Mesothelial cell of epicardium (in vitro differentiated cells): Measurements from ENCODE around the gene PRKN. TPM values are rescaled to one million over a fixed set of nuclear protein-coding genes. Genes with fewer than 3 reads are reported as not detected.

Experiments used
- DNase-seq, 2 experiments: peaks; one replicate each; pipeline ENCODE4 v3.0.0; 2021; ENCODE audit warnings: low spot score in 2 of 2; ENCODE audit not compliant: unreplicated experiment in 2 of 2
- H3K27ac Mint-ChIP-seq: 2 replicates; pipeline ENCODE4 v1.8.0; 2021; ENCODE audit warnings: mixed read lengths
- H3K27me3 Mint-ChIP-seq: 2 replicates; pipeline ENCODE4 v1.8.0; 2021; ENCODE audit warnings: low read depth, mixed read lengths
- H3K36me3 Mint-ChIP-seq: 2 replicates; pipeline ENCODE4 v1.8.0; 2021; ENCODE audit warnings: mixed read lengths
- H3K4me1 Mint-ChIP-seq: 2 replicates; pipeline ENCODE4 v1.8.0; 2021; ENCODE audit warnings: mixed read lengths
- H3K4me3 Mint-ChIP-seq: 2 replicates; pipeline ENCODE4 v1.8.0; 2021; ENCODE audit warnings: mild to moderate bottlenecking, moderate library complexity, mixed read lengths
- H3K9me3 Mint-ChIP-seq: 2 replicates; pipeline ENCODE4 v1.8.0; 2021; ENCODE audit warnings: mixed read lengths
- CTCF ChIP-seq: fragments of 200-600 bp; sonication (generic); IDR thresholded peaks from one replicate; pipeline ENCODE4 v1.5.0; 2021; ENCODE audit warnings: antibody characterized with exemption; ENCODE audit not compliant: unreplicated experiment
- total RNA-seq: library from RNA; stranded (reverse); gene quantifications from 3 replicates; pipeline ENCODE4 v1.2.1, GENCODE V29; 2021

PRKN gene
- total RNA-seq, 1 donor from 2014 or later, result 7.6 TPM

GRCh38 chr6:161840380-161840779, 887.2 kb downstream of the PRKN start:
- Mint-ChIP-seq H3K36me3 (no peaks in the 10 kb centered on the region), H3K27ac (no peak overlapping the region), H3K27me3 (no peaks in the 10 kb centered on the region), H3K4me1 (peaks cover 32% of the 10 kb centered on the region), H3K9me3 (peaks cover 4% of the 10 kb centered on the region), H3K4me3 (no peak overlapping the region)
- no peak for DNase-seq
- TF ChIP-seq CTCF, result no peak

DNA sequence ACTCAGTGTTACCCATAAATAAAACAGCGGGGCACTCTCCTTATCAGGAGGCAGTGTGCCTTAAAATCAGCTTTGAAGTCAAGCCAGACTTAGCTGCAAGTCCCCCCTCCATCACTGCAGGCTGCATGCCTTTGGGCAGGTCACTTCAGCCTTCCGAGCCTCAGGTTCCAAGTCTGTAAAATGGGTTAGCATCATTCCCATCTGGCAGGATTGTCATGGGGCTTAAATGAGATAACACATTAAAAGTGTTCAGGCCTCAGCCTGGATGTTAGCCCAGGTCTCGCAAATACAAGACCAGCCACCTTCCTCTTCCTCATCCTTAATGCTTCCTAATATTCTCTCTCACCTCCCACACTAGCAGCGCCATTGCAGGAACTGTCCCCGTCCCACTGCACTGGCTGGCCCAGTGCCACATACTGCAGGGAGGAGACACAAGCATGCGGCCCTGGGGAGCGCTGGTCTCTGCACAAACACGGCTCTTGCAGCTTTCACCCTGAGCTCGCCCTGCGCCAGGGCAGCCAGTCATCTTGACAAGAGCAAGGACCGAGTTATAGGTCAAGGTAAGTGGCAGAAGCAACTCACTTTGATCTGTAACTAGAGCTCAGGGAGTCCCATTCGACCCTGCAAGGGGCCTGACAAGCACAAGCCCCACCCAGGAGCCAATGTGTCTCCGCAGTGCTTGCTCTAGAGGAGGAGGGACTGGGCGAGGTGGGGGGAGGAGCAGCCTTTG, 889.1 kb downstream of the PRKN start:
- no peak for TF ChIP-seq CTCF
- no peak for DNase-seq
- peak overlapping the region; percentile 23 for H3K4me3 Mint-ChIP-seq
- peaks cover 38% of the 10 kb centered on the region for H3K4me1 Mint-ChIP-seq
- no peak overlapping the region for H3K27ac Mint-ChIP-seq
- H3K9me3 Mint-ChIP-seq, result peaks cover 4% of the 10 kb centered on the region
- H3K36me3 Mint-ChIP-seq, result no peaks in the 10 kb centered on the region
- H3K27me3 Mint-ChIP-seq, result peaks cover 5% of the 10 kb centered on the region

DNA sequence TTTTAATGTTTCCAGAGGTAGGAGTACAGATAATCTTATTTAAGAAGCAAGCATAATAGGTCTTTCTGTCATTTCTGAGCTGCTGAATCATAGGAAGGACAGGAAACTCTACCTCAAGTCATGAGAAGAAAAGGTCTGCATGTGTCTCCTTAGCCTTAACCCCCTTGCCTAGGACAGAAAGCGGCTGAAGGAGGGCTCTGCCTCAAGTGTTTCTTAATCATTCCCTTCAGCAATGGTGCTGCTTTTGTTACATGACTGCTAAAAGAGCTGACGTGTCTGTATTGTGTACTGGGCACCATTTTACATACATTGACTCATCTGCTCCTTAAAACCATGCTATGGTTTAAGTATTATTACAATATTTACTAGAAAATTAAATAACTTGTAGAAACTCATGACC, 889.7 kb downstream of the PRKN start:
- Mint-ChIP-seq H3K4me3 (no peak overlapping the region), H3K36me3 (no peaks in the 10 kb centered on the region), H3K27ac (peak overlapping the region; percentile 39), H3K4me1 (peaks cover 38% of the 10 kb centered on the region), H3K9me3 (peaks cover 4% of the 10 kb centered on the region), H3K27me3 (peaks cover 6% of the 10 kb centered on the region)
- TF ChIP-seq CTCF, result no peak
- no peak for DNase-seq

GRCh38 chr6:161837449-161837735, 890.2 kb downstream of the PRKN start:
- peaks cover 6% of the 10 kb centered on the region for H3K27me3 Mint-ChIP-seq
- peaks cover 38% of the 10 kb centered on the region for H3K4me1 Mint-ChIP-seq
- H3K27ac Mint-ChIP-seq, result peak overlapping the region; percentile 39
- no peak for TF ChIP-seq CTCF
- DNase-seq, result no peak
- no peaks in the 10 kb centered on the region for H3K36me3 Mint-ChIP-seq
- peaks cover 4% of the 10 kb centered on the region for H3K9me3 Mint-ChIP-seq
- H3K4me3 Mint-ChIP-seq, result no peak overlapping the region

GRCh38 chr6:161836643-161837448, 890.7 kb downstream of the PRKN start:
- Mint-ChIP-seq H3K4me1 (peaks cover 38% of the 10 kb centered on the region), H3K4me3 (no peak overlapping the region), H3K36me3 (no peaks in the 10 kb centered on the region), H3K27me3 (peaks cover 6% of the 10 kb centered on the region), H3K9me3 (peaks cover 3% of the 10 kb centered on the region), H3K27ac (no peak overlapping the region)
- no peak for DNase-seq
- TF ChIP-seq CTCF, result peak; percentile 40
